Prostate gland (tissue), 2 donors: ENCODE results near the gene AAMDC.

ENCODE experiments used
- CTCF ChIP-seq, 4 experiments: fragments of 200-600 bp in 2 of 4; fragments of 450-650 bp in 2 of 4; sonication (generic) in 2 of 4; IDR thresholded peaks; 1 replicate in 3 of 4; 2 replicates in 1 of 4; pipeline ENCODE4 v1.5.1; 2016 to 2019; ENCODE audit warnings: antibody characterized with exemption in 4 of 4, mild to moderate bottlenecking in 2 of 4, moderate library complexity in 2 of 4
- POLR2A ChIP-seq: fragments of 450-650 bp; IDR thresholded peaks from one replicate; pipeline ENCODE4 v1.6.1; 2016; ENCODE audit warnings: antibody characterized with exemption, mild to moderate bottlenecking
- POLR2AphosphoS5 ChIP-seq: sonication (generic); formaldehyde crosslinking; IDR thresholded peaks from one replicate; pipeline ENCODE4 v1.6.1; 2017; ENCODE audit warnings: antibody characterized with exemption

- no peak for TF ChIP-seq CTCF (IDR thresholded peaks at IDR 0.05)
- no peak for TF ChIP-seq POLR2A
- no peak for TF ChIP-seq POLR2AphosphoS5
Measured at GRCh38 chr11:77868744-77869143, 47.8 kb downstream of the AAMDC start.
